Breast epithelium (tissue), 4 donors: ENCODE results near the gene DCST1. TPM values are rescaled to one million over a fixed set of nuclear protein-coding genes. Genes with fewer than 3 reads are reported as not detected.
A peak's percentile ranks its signal among the peaks of the same experiment; 100 is the strongest.

Source experiments
- DNase-seq, 2 donors: peaks; one replicate each; pipeline ENCODE4 v3.0.0-alpha.2; 2019; ENCODE audit warnings: low spot score in 2 of 2
- H3K27ac ChIP-seq, 2 donors: fragments of 200-600 bp; sonication (generic) in 1 of 2; one replicate each; pipeline ENCODE4 v1.5.1; 2016 to 2019; ENCODE audit warnings: mild to moderate bottlenecking in 1 of 2
- H3K27me3 ChIP-seq, 2 donors: fragments of 200-600 bp; sonication (generic) in 1 of 2; one replicate each; pipeline versions ENCODE4 v1.5.1 to v1.6.0; 2017 to 2019; ENCODE audit warnings: control low read depth in 1 of 2, mild to moderate bottlenecking in 1 of 2
- H3K36me3 ChIP-seq: fragments of 200-600 bp; one replicate; pipeline ENCODE4 v1.5.1; 2019
- H3K4me1 ChIP-seq, 2 donors: fragments of 200-600 bp; sonication (generic); one replicate each; pipeline ENCODE4 v1.5.1; 2016 to 2019; ENCODE audit warnings: control low read depth in 1 of 2
- H3K4me3 ChIP-seq, 3 donors: fragments of 200-600 bp; sonication (generic); 1 replicate in 2 of 3; 2 replicates in 1 of 3; pipeline ENCODE4 v1.5.1; 2016 to 2019; ENCODE audit warnings: mild to moderate bottlenecking in 3 of 3, moderate library complexity in 2 of 3
- H3K9me3 ChIP-seq, 2 donors: fragments of 200-600 bp; sonication (generic) in 1 of 2; one replicate each; pipeline ENCODE4 v1.5.1; 2016 to 2019; ENCODE audit warnings: control low read depth in 1 of 2
- CTCF ChIP-seq, 3 donors: fragments of 450-650 bp; IDR thresholded peaks; one replicate each; pipeline ENCODE4 v1.5.1; 2016 to 2017; ENCODE audit warnings: antibody characterized with exemption in 3 of 3, mild to moderate bottlenecking in 3 of 3, moderate library complexity in 3 of 3
- POLR2A ChIP-seq: fragments of 450-650 bp; IDR thresholded peaks from one replicate; pipeline ENCODE4 v1.6.1; 2016; ENCODE audit warnings: antibody characterized with exemption, mild to moderate bottlenecking, moderate library complexity
- POLR2AphosphoS5 ChIP-seq, 3 donors: sonication (generic); formaldehyde crosslinking; IDR thresholded peaks; one replicate each; pipeline ENCODE4 v1.6.1; 2017; ENCODE audit warnings: antibody characterized with exemption in 3 of 3
- intact Hi-C: fragments of 100-400 bp; cut with DNase I; formaldehyde crosslinking; loops from one replicate; pipeline ENCODE4 v1.15.1; 2023; ENCODE audit warnings: low total_unique reads
- total RNA-seq, 3 donors: library from RNA; depleted of rRNA; stranded (reverse); fragments of >200 nt; gene quantifications; one replicate each; pipeline ENCODE4 v1.1.0, GENCODE V29; 2016

DCST1 gene
- total RNA-seq, 3 donors from 2014 or later = 0.16 to 0.66 (median 0.44) TPM

- H3K27me3 ChIP-seq = peaks cover 14% of the 10 kb centered on the region in 2 donors
- no peaks in the 10 kb centered on the region for H3K9me3 ChIP-seq
- TF ChIP-seq POLR2AphosphoS5 (IDR thresholded peaks at IDR 0.05) (no peak), CTCF (IDR thresholded peaks at IDR 0.05) (no peak), POLR2A (no peak)
- no peaks in the 10 kb centered on the region for H3K36me3 ChIP-seq
- intact Hi-C loops = no loop called here
- DNase-seq = no peak
- H3K4me1 ChIP-seq = peaks cover 15 to 20% of the 10 kb centered on the region in 2 donors
- no peak overlapping the region for H3K27ac ChIP-seq
- H3K4me3 ChIP-seq = no peak overlapping the region
Observed at GRCh38 chr1:155086856-155087535, 53.4 kb downstream of the DCST1 start.

GRCh38 chr1:155091071-155092051 is 57.7 kb downstream of the DCST1 start:
- intact Hi-C loops = loop anchor here (5.0 kb wide), 1 partner anchor 76 kb away; no protein-coding TSS in a partner anchor
- TF ChIP-seq POLR2AphosphoS5 (IDR thresholded peaks at IDR 0.05) = peak in 2 of 3 donors; percentile 11 to 53
- peak; percentile 95 to 98 (median 97) for TF ChIP-seq CTCF (IDR thresholded peaks at IDR 0.05)
- TF ChIP-seq POLR2A = no peak
- H3K36me3 ChIP-seq = no peaks in the 10 kb centered on the region
- no peak overlapping the region for H3K4me3 ChIP-seq
- DNase-seq = peak in 1 of 2 donors; percentile 78
- H3K27ac ChIP-seq = no peak overlapping the region
- no peaks in the 10 kb centered on the region for H3K27me3 ChIP-seq
- H3K9me3 ChIP-seq = no peaks in the 10 kb centered on the region
- peaks cover 0 to 10% of the 10 kb centered on the region in 2 donors for H3K4me1 ChIP-seq

- H3K36me3 ChIP-seq = no peaks in the 10 kb centered on the region
- no peak overlapping the region for H3K27ac ChIP-seq
- no peak for DNase-seq
- H3K4me3 ChIP-seq = no peak overlapping the region
- no peaks in the 10 kb centered on the region for H3K27me3 ChIP-seq
- H3K9me3 ChIP-seq = no peaks in the 10 kb centered on the region
- intact Hi-C loops = loop anchor here (5.0 kb wide), 1 partner anchor 75 kb away; no protein-coding TSS in a partner anchor
- no peak for TF ChIP-seq POLR2AphosphoS5 (IDR thresholded peaks at IDR 0.05)
- peaks cover 0 to 10% of the 10 kb centered on the region in 2 donors for H3K4me1 ChIP-seq
Observed at GRCh38 chr1:155092131-155092530, 58.5 kb downstream of the DCST1 start.

- no peak overlapping the region for H3K4me3 ChIP-seq
- intact Hi-C loops = loop anchor here (5.0 kb wide), 1 partner anchor 75 kb away; no protein-coding TSS in a partner anchor
- no peaks in the 10 kb centered on the region for H3K36me3 ChIP-seq
- H3K4me1 ChIP-seq = peaks cover 0 to 10% of the 10 kb centered on the region in 2 donors
- H3K9me3 ChIP-seq = no peaks in the 10 kb centered on the region
- H3K27me3 ChIP-seq = no peaks in the 10 kb centered on the region
- no peak overlapping the region for H3K27ac ChIP-seq
- TF ChIP-seq CTCF (IDR thresholded peaks at IDR 0.05) (no peak), POLR2AphosphoS5 (IDR thresholded peaks at IDR 0.05) (no peak), POLR2A (no peak)
- DNase-seq = no peak
Observed at GRCh38 chr1:155092641-155093040, 59.0 kb downstream of the DCST1 start.

GRCh38 chr1:155093911-155094621 is 60.4 kb downstream of the DCST1 start:
- peak overlapping the region; percentile 60 to 79 for H3K27ac ChIP-seq
- intact Hi-C loops = loop anchor here (2.0 to 5.0 kb wide), 2 partner anchors 53 to 73 kb away; no protein-coding TSS in a partner anchor
- H3K4me3 ChIP-seq = no peak overlapping the region
- no peaks in the 10 kb centered on the region for H3K27me3 ChIP-seq
- H3K36me3 ChIP-seq = no peaks in the 10 kb centered on the region
- H3K9me3 ChIP-seq = no peaks in the 10 kb centered on the region
- DNase-seq = no peak
- peaks cover 0 to 10% of the 10 kb centered on the region in 2 donors for H3K4me1 ChIP-seq
- TF ChIP-seq POLR2AphosphoS5 (IDR thresholded peaks at IDR 0.05) = no peak
- TF ChIP-seq CTCF (IDR thresholded peaks at IDR 0.05) = peak in 2 of 3 donors; percentile 41 to 47
